Psoas muscle (tissue), 8 donors: Measurements from ENCODE around the gene TBC1D4. TPM values are rescaled to one million over a fixed set of nuclear protein-coding genes. Genes with fewer than 3 reads are reported as not detected.
A peak's percentile ranks its signal among the peaks of the same experiment; 100 is the strongest.

Experiments used
- ATAC-seq, 4 donors: fragments of 200-7000 bp; cut with Tn5 transposase; one replicate each; pipeline ENCODE4 v1.9.1; 2020; ENCODE audit warnings: moderate library complexity in 3 of 4, mild to moderate bottlenecking in 2 of 4
- DNase-seq, 2 donors: peaks; one replicate each; pipeline ENCODE4 v3.0.0-alpha.2; 2020
- H3K27ac ChIP-seq: fragments of 200-600 bp; one replicate; pipeline ENCODE4 v1.8.0; 2022
- H3K27me3 ChIP-seq, 3 donors: fragments of 200-600 bp in 1 of 3; one replicate each; pipeline versions ENCODE4 v1.6.1 to v1.8.0; 2013 to 2022; ENCODE audit warnings: low read length in 2 of 3, mild to moderate bottlenecking in 2 of 3, moderate library complexity in 1 of 3; ENCODE audit not compliant: insufficient read depth in 3 of 3
- H3K36me3 ChIP-seq, 2 donors: fragments of 200-600 bp in 1 of 2; one replicate each; pipeline versions ENCODE4 v1.6.1 to v1.8.0; 2013 to 2022; ENCODE audit warnings: low read depth in 1 of 2, mild to moderate bottlenecking in 1 of 2, moderate library complexity in 1 of 2; ENCODE audit not compliant: insufficient read depth in 1 of 2
- H3K4me1 ChIP-seq: fragments of 200-600 bp; one replicate; pipeline ENCODE4 v1.8.0; 2022
- H3K4me3 ChIP-seq: fragments of 200-600 bp; one replicate; pipeline ENCODE4 v1.8.0; 2022; ENCODE audit warnings: mild to moderate bottlenecking
- H3K9me3 ChIP-seq: fragments of 200-600 bp; one replicate; pipeline ENCODE4 v1.8.0; 2022
- WGBS, 3 donors: extraction: QIAGEN DNeasy Blood & Tissue Kit; methylation state at CpG; one replicate each; pipeline versions ENCODE4 v1.1.6 to v1.1.7; 2013; 5-methylcytosine and 5-hydroxymethylcytosine counted together
- intact Hi-C, 2 donors: fragments of 100-400 bp; cut with DNase I; formaldehyde crosslinking; loops; one replicate each; pipeline versions ENCODE4 v1.11.0 to v1.14.2; 2022
- polyA plus RNA-seq, 3 donors: library from polyadenylated mRNA; stranded (reverse); fragments of 200-250 nt; gene quantifications; one replicate each; pipeline ENCODE4 v1.2.3, GENCODE V29; 2013
- total RNA-seq, 4 donors: library from RNA; stranded (reverse); fragmentation: NEBNext Ultra II Directional in 2 of 4; extraction: Animal tissue kit (Norgen Biotek cat#: 25700) in 2 of 4; gene quantifications; one replicate each; pipeline versions ENCODE4 v1.2.1 to v1.2.4, GENCODE V29; 2021 to 2023
- TF ChIP-seq, protein P1 (sequence below): fragments of 200-600 bp; IDR thresholded peaks from one replicate; pipeline ENCODE4 v1.8.0; 2022; ENCODE audit warnings: antibody characterized with exemption
- donor health status: healthy with polysubstance abuse.
- donor health status: DM: no; HTN: no; CAD: no; lungs with moderate emphysema.
- donor health status: Bipolar disorder and iron deficiency.
- donor health status: healthy.
- donor health status: DM: yes; HTN: yes; CAD: no.
- donor health status: DM: no; HTN: no; CAD: no.
- donor health status: DM: no; HTN: no; CAD: no.
- donor health status: DM: yes; HTN: yes; CAD: no.

Gene TBC1D4
- total and polyA plus RNA-seq, 7 donors, result 3.1 to 127 (median 89.9) TPM

GRCh38 chr13:75318138-75318833 lies 163.7 kb downstream of the TBC1D4 start:
- ATAC-seq, result peak in 2 of 4 donors; percentile 13 to 16
- no peak overlapping the region for H3K4me3 ChIP-seq
- WGBS, 3 donors, result 89 to 92% (median 90%) methylated on average over 2 of the region's 2 CpGs
- H3K36me3 ChIP-seq, result peaks cover 0 to 15% of the 10 kb centered on the region in 2 donors
- H3K4me1 ChIP-seq, result peaks cover 47% of the 10 kb centered on the region
- H3K27ac ChIP-seq, result peak overlapping the region; percentile 83
- H3K27me3 ChIP-seq, result no peaks in the 10 kb centered on the region
- no peaks in the 10 kb centered on the region for H3K9me3 ChIP-seq
- DNase-seq, result no peak
- intact Hi-C loops, result no loop called here
- TF ChIP-seq, protein P1, sequence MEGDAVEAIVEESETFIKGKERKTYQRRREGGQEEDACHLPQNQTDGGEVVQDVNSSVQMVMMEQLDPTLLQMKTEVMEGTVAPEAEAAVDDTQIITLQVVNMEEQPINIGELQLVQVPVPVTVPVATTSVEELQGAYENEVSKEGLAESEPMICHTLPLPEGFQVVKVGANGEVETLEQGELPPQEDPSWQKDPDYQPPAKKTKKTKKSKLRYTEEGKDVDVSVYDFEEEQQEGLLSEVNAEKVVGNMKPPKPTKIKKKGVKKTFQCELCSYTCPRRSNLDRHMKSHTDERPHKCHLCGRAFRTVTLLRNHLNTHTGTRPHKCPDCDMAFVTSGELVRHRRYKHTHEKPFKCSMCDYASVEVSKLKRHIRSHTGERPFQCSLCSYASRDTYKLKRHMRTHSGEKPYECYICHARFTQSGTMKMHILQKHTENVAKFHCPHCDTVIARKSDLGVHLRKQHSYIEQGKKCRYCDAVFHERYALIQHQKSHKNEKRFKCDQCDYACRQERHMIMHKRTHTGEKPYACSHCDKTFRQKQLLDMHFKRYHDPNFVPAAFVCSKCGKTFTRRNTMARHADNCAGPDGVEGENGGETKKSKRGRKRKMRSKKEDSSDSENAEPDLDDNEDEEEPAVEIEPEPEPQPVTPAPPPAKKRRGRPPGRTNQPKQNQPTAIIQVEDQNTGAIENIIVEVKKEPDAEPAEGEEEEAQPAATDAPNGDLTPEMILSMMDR, result no peak

- Histone ChIP-seq H3K36me3 (peaks cover 4 to 17% of the 10 kb centered on the region in 2 donors), H3K4me3 (no peak overlapping the region), H3K27me3 (no peaks in the 10 kb centered on the region), H3K27ac (peak overlapping the region; percentile 42), H3K4me1 (peaks cover 47% of the 10 kb centered on the region), H3K9me3 (no peaks in the 10 kb centered on the region)
- TF ChIP-seq, protein P1, result no peak
- DNase-seq, result no peak
- ATAC-seq, result no peak
- WGBS, 3 donors, result 74 to 88% (median 87%) methylated on average over 1 of the region's 1 CpG
- intact Hi-C loops, result no loop called here
Measured at GRCh38 chr13:75316427-75316826, 165.5 kb downstream of the TBC1D4 start.

DNA sequence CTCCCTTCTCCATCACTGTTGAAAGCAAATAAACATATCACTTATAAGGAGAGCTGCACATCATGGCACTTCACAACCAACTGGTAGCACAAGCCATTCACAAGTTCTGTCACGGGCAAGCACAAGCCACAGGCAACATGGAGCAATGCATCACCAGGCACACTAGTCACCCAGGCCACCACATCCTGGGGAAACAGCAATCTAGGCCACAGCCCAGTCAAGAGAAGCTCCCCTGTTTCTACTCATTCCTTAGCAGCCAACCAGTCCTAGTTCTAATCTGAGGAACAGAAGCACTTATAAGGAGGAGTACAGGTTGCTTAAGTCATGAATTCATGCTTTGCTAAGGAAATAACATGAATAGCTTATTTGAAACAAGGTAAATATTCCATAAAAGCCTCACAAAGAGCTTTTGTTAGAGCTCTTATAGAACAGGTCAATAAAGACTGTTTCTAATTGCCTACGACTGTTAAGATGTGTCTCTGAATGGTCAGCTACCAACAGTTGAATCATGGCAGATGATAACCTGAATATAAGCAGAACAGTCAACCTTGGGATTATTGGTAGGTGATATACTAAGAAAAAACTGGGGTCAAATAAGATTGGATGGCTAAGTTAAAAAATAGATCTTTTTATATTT lies 169.0 kb downstream of the TBC1D4 start:
- 94 to 96% (median 94%) methylated on average over 2 of the region's 2 CpGs for WGBS, 3 donors
- intact Hi-C loops, result no loop called here
- ATAC-seq (no peak), DNase-seq (no peak)
- H3K4me1 ChIP-seq, result peaks cover 25% of the 10 kb centered on the region
- H3K4me3 ChIP-seq, result no peak overlapping the region
- no peak overlapping the region for H3K27ac ChIP-seq
- no peaks in the 10 kb centered on the region for H3K9me3 ChIP-seq
- TF ChIP-seq, protein P1, result no peak
- peaks cover 8 to 45% of the 10 kb centered on the region in 2 donors for H3K36me3 ChIP-seq
- H3K27me3 ChIP-seq, result no peaks in the 10 kb centered on the region

DNA sequence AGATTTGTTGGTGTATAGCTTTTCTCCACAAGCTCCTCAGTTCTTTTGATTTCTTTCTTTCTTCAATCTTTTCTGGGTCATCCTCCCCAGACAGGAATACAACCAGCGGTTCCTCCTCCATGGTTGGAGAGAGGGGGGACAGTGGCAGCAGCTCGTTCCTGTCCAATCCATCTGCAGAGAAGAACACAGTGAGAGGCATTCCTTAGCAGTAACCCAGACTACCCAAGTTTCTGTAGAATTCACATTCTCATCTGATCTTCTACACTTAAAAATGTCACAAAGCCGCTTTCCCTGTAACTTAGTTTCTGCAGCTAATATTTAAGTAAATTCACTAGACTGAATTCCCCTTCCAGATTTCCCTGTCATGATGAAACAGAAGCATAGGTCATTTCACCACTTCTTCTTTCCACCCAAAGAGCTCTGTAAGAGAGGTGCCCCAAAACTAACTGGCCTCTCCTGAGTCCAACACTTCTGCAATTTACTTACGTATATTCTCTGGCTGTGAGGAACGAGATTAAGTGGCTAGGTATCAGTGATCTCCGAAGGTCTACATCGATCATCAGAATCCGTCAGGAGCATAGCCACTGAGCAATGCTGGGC lies 171.9 kb downstream of the TBC1D4 start:
- Histone ChIP-seq H3K27me3 (no peaks in the 10 kb centered on the region), H3K9me3 (no peaks in the 10 kb centered on the region), H3K36me3 (peaks cover 8 to 59% of the 10 kb centered on the region in 2 donors), H3K4me1 (peaks cover 5% of the 10 kb centered on the region), H3K4me3 (no peak overlapping the region), H3K27ac (no peak overlapping the region)
- DNase-seq (no peak), ATAC-seq (no peak)
- intact Hi-C loops, result no loop called here
- 93 to 95% (median 94%) methylated on average over 8 of the region's 8 CpGs for WGBS, 3 donors
- TF ChIP-seq, protein P1, result no peak
